Motor neuron (in vitro differentiated cells): ENCODE results near the gene TAF5L. TPM values are rescaled to one million over a fixed set of nuclear protein-coding genes. Genes with fewer than 3 reads are reported as not detected.

Experiments used
- ATAC-seq, 8 experiments: fragments of 200-7000 bp; cut with Tn5 transposase; replicated peaks in 6 of 8; 2 replicates each; pipeline ENCODE4 v1.8.0; 2021; ENCODE audit warnings: mild to moderate bottlenecking in 8 of 8, moderate library complexity in 8 of 8
- H3K27ac ChIP-seq, 2 donors: fragments of 250-450 bp; sonication (Bioruptor Pico); 2 replicates each; pipeline ENCODE4 v1.9.0; 2021; ENCODE audit warnings: antibody characterized with exemption in 2 of 2, mild to moderate bottlenecking in 2 of 2, moderate library complexity in 1 of 2
- H3K4me1 ChIP-seq, 2 donors: fragments of 250-450 bp; sonication (Bioruptor Pico); replicated peaks in 1 of 2; 2 replicates each; pipeline ENCODE4 v1.6.1; 2021; ENCODE audit warnings: antibody characterized with exemption in 2 of 2, mild to moderate bottlenecking in 2 of 2, moderate library complexity in 1 of 2
- H3K4me3 ChIP-seq, 5 donors: fragments of 250-450 bp; sonication (Bioruptor Pico); 2 replicates each; pipeline ENCODE4 v1.9.0; 2021; ENCODE audit warnings: antibody characterized with exemption in 5 of 5, mild to moderate bottlenecking in 5 of 5, moderate library complexity in 4 of 5
- WGBS, 10 experiments: fragments of 450-650 bp; shearing (Covaris generic); methylation state at CpG; one replicate each; pipeline ENCODE4 v1.0.0; 2022; 5-methylcytosine and 5-hydroxymethylcytosine counted together
- in situ Hi-C, 9 experiments: fragments of 400-800 bp; cut with MboI; loops; one replicate each; pipeline ENCODE4 v1.15.0; 2021; ENCODE audit warnings: low sequenced_read_pairs in 9 of 9, low pct_unique_long_range_greater_than_20kb in 2 of 9; ENCODE audit not compliant: unreplicated experiment in 9 of 9
- total RNA-seq, 8 experiments: library from RNA; unstranded; fragments of 300-600 nt; gene quantifications; 2 replicates each; pipeline versions ENCODE4 v1.2.3 to v1.2.4, GENCODE V29; 2022

Gene TAF5L
- total RNA-seq, 8 experiments from 2014 or later: 12.2 to 34.3 (median 17.9) TPM

DNA sequence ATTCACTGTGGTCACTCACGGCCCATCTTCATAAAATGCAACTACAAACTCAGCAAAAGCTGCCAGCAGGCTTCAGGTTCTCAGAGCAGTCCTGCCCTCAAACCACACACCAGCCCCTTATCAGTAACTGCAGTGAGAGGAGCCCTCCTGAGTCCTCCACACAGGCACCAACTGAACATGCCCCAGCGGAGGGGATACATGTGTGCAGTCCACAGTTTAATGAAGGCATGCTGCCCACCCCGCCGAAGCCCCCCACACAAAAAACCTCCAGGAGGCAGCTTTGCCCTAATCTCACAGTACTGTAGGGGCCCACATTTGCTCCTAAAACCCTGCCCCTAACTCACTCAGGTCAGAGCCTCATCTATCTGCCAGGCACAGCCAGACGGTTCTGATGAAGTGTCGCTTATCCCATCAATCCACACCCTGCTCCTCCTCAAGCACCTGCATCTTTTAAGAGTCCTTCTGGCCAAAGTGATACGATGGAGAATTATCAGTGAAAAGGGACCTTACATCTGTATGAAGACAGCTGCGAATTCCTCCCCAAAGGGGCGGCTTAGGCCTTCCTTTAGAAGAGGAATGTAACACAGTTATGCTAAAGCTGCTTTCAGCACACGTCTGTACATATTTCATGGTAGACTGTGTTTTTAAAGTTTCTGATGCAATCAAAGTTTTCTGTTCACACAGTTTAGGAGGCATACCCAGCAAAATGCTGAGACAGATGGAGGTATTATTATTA lies 70.9 kb downstream of the TAF5L start:
- Histone ChIP-seq H3K27ac (no peak overlapping the region), H3K4me1 (peaks cover 34 to 35% of the 10 kb centered on the region in 2 donors), H3K4me3 (no peak overlapping the region)
- 17 to 85% (median 73%) methylated on average over 1 to 10 of the region's 10 CpGs; no CpG with 5 or more reads in 2 of the 10 experiments for WGBS, 10 experiments
- ATAC-seq: no peak
- in situ Hi-C loops: no loop called here

DNA sequence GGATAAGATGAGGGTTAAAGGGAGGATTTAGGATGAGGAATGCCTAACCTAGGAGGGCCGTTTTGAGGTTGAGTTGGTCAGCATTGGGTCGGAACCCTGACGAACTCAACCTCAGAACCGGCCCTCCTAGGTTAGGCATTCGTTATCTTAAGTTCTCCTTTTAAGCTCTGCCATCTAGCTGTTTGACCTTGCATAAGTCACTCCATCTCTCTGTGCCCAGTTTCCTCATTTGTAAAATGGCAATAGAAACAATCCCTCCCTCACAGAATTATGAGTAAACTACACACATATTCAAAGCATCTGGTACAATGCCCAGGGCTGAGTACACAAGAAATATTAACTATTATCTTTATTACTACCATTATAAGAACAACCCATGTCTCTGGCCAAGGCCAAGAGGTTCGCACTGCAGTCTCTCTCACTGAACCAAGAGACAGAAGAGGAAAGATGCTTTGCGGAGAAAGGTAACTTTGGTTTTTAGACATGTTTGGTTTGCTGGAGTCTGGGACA lies 72.2 kb downstream of the TAF5L start:
- no peak overlapping the region for H3K4me3 ChIP-seq
- no peak overlapping the region for H3K27ac ChIP-seq
- peaks cover 31% of the 10 kb centered on the region in 2 donors for H3K4me1 ChIP-seq
- in situ Hi-C loops: no loop called here
- ATAC-seq: no peak
- 80 to 100% (median 96%) methylated on average over 1 to 7 of the region's 7 CpGs; no CpG with 5 or more reads in 1 of the 10 experiments for WGBS, 10 experiments

DNA sequence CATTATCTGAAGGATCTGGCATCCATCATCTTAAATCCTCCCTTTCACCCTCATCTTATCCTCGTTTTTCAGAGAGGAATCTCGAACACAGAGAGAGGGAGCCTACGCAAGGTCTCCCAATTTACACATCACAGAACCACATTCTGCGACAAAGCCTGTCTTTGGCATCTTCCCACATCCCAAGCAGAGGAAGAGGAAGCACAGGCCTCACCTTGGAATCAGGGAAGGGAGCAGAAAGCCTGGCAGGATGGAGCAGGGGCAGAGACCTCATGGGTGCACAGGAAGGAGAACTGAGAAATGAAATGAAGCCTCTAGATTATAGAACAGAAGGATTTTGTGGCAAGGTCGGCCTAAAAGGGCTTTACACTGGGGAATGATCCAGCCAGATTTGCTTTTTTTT lies 73.2 kb downstream of the TAF5L start:
- Histone ChIP-seq H3K4me3 (no peak overlapping the region), H3K4me1 (peaks cover 31 to 36% of the 10 kb centered on the region in 2 donors), H3K27ac (no peak overlapping the region)
- in situ Hi-C loops: no loop called here
- 40 to 100% (median 82%) methylated on average over 1 to 4 of the region's 5 CpGs; no CpG with 5 or more reads in 4 of the 10 experiments for WGBS, 10 experiments
- ATAC-seq: no peak

DNA sequence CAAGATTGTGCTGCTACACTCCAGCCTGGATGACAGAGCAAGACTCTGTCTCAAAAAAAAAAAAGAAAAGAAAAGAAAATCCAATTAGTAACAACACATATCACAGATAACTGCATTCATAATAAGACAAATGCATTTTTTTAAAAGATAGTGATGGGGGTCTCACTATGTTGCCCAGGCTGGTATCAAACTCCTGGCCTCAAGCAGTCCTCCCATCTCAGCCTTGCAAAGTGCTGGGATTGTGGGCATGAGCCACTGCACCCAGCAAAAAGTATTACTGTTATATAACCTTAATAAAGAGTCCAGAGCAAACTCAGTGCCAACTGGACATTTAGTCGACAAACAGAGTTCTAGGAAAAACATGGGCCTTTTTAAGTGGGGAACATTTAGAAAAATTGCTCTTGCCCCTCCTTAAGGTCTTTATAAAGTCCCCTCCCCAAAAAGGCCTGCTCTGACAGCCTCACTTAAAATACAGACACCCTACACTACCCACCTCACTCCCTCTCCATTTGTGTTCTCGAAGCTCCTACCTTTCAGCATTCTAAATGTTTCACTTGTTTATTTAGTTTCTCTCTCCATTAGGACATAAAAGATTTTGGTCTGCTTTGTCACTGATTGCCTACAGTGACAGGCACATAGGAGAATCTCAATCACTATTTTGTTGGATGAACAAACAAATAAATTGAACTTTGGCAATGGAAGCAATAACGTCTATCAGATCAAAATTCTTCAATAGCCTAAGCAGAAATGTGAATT lies 74.9 kb downstream of the TAF5L start:
- Histone ChIP-seq H3K27ac (no peak overlapping the region), H3K4me1 (peaks cover 17 to 22% of the 10 kb centered on the region in 2 donors), H3K4me3 (no peak overlapping the region)
- no peak for ATAC-seq
- in situ Hi-C loops: no loop called here
- WGBS, 10 experiments: 27 to 100% (median 93%) methylated on average over 1 to 3 of the region's 3 CpGs

DNA sequence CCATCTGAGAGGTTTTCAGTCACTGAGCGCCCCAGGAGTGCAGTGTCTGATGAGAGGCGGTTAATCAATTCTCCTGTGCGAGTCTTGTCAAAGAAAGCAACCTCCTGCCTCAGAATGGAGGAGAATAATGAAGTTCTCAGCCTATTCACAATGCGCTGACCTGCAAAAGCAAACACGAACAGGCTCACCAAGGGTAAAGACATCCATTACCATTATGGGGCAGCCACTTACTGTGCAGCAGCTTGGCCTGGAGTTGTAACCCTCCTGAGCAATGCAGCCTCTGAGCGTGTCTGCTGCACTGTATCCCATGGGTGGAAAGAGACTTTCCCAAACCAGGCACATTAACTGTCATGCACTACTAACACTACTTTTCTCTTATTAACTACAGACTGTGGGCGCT lies 78.4 kb downstream of the TAF5L start:
- WGBS, 10 experiments: 58 to 100% (median 80%) methylated on average over 1 to 7 of the region's 7 CpGs; no CpG with 5 or more reads in 3 of the 10 experiments
- in situ Hi-C loops: no loop called here
- peak in 3 of 8 experiments; percentile 29 to 94 (median 38) for ATAC-seq
- peaks cover 9 to 11% of the 10 kb centered on the region in 2 donors for H3K4me1 ChIP-seq
- H3K27ac ChIP-seq: no peak overlapping the region
- no peak overlapping the region for H3K4me3 ChIP-seq

DNA sequence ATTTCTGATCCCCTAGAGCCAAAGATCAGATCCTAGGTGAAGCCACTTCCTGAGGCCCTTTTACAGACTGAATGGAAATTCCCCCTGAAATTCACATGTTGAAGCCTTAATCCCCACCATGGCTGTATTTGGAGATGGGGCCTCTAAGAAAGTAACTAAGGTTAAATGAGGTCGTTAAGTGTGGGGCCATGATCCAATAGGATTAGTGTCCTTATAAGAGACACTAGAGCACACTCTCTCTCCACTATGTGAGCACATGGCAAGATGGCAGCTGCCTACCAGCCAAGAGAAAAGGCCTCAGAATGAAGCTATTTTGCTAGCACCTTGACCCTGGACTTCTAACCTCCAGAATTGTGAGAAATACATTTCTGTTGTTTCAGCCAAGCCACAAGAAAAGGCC lies 81.3 kb downstream of the TAF5L start:
- Histone ChIP-seq H3K4me3 (no peak overlapping the region), H3K27ac (no peak overlapping the region), H3K4me1 (peaks cover 0 to 7% of the 10 kb centered on the region in 2 donors)
- 85 to 100% (median 96%) methylated on average over 1 of the region's 1 CpG; no CpG with 5 or more reads in 4 of the 10 experiments for WGBS, 10 experiments
- in situ Hi-C loops: no loop called here
- ATAC-seq: no peak

Other genes starting within 250 kb of the TAF5L start
- gene ACTA1, start 192.0 kb downstream of the TAF5L start, total RNA-seq: under 1 TPM in 6 of 8 experiments, not detected in 2; 0.11 to 0.81 (median 0.44) TPM
- 10 to 100 TPM; 19.2 to 53.7 (median 35.8) TPM for gene NUP133, start 117.8 kb downstream of the TAF5L start, total RNA-seq
- 10 to 100 TPM in 6 of 8 experiments, 1 to 10 TPM in 2; 7.1 to 15.1 (median 11.1) TPM for gene ABCB10, start 67.4 kb downstream of the TAF5L start, total RNA-seq
- gene URB2, start 125 bp upstream of the TAF5L start, total RNA-seq: 10 to 100 TPM in 4 of 8 experiments, 1 to 10 TPM in 4; 7.4 to 20.0 (median 10.0) TPM